OCI-LY3 (cell line): ENCODE results near the gene RNF144B.

Experiments used
- EZH2phosphoT487 ChIP-seq: fragments of 200-600 bp; shearing (Covaris generic); IDR thresholded peaks from 2 replicates; pipeline ENCODE4 v1.6.1; 2018; ENCODE audit warnings: antibody characterized with exemption, mixed run types, low read depth
- TF ChIP-seq, protein P1 (sequence below): fragments of 200-600, 300-600 bp; sonication (generic); IDR thresholded peaks from 2 replicates; pipeline ENCODE4 v1.5.1; 2014; ENCODE audit warnings: antibody characterized with exemption, low read length, low read depth

DNA sequence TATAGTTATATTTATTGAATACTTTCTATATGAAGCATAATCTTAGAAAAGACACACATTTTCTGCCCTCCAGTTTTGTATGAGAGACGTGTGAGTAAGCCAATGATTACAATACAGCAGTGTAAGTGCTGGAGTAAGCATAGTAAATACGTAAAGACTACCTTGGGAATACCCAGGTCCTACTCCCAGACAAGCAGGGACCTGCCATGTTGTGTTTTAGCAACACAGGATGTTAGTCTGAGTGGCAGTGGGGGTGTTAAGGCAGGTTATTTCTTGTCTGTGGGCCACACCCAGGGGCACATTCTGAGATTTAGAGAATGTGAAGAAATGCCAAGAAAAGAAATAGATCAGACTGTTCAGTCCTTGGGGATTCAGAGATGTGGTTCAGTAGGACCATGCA is 34.3 kb upstream of the RNF144B start:
- TF ChIP-seq, protein P1, sequence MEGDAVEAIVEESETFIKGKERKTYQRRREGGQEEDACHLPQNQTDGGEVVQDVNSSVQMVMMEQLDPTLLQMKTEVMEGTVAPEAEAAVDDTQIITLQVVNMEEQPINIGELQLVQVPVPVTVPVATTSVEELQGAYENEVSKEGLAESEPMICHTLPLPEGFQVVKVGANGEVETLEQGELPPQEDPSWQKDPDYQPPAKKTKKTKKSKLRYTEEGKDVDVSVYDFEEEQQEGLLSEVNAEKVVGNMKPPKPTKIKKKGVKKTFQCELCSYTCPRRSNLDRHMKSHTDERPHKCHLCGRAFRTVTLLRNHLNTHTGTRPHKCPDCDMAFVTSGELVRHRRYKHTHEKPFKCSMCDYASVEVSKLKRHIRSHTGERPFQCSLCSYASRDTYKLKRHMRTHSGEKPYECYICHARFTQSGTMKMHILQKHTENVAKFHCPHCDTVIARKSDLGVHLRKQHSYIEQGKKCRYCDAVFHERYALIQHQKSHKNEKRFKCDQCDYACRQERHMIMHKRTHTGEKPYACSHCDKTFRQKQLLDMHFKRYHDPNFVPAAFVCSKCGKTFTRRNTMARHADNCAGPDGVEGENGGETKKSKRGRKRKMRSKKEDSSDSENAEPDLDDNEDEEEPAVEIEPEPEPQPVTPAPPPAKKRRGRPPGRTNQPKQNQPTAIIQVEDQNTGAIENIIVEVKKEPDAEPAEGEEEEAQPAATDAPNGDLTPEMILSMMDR = no peak
- TF ChIP-seq EZH2phosphoT487 = no peak
